ENCODE data around the gene MTCH2. TPM values are rescaled to one million over a fixed set of nuclear protein-coding genes. Genes with fewer than 3 reads are reported as not detected.

Gene MTCH2
- total and polyA plus RNA-seq, 4 experiments from 2014 or later = 23.6 to 66.8 (median 41.3) TPM

- H3K36me3 Mint-ChIP-seq = peaks cover 0 to 11% of the 10 kb centered on the region in 2 donors
- peaks cover 0 to 1% of the 10 kb centered on the region in 2 donors for H3K27me3 Mint-ChIP-seq
- no peak for DNase-seq
- ChIA-PET POLR2A (ENCODE audit: partially characterized antibody) (no interaction called here), CTCF (ENCODE audit: partially characterized antibody) (no interaction called here)
- H3K4me3 ChIP-seq (ENCODE audit: low read length in 2 of 2) = no peak overlapping the region
- H3K9me3 Mint-ChIP-seq = peaks cover 0 to 2% (median 0%) of the 10 kb centered on the region in 8 donors
- intact Hi-C loops (cut with micrococcal nuclease) = no loop called here
- H3K4me3 Mint-ChIP-seq = no peak overlapping the region
- H3K4me1 ChIP-seq (ENCODE audit: insufficient read depth, low read length) = no peaks in the 10 kb centered on the region
- no peaks in the 10 kb centered on the region for H3K27me3 ChIP-seq (ENCODE audit: insufficient read depth, low read length)
- no peak overlapping the region for H3K27ac Mint-ChIP-seq
- H3K4me1 Mint-ChIP-seq = peaks cover 0 to 1% (median 0%) of the 10 kb centered on the region in 4 donors
- H3K27ac ChIP-seq (ENCODE audit: low read depth, low read length) = no peak overlapping the region
- no peaks in the 10 kb centered on the region for H3K36me3 ChIP-seq (ENCODE audit: insufficient read depth, low read length)
- no peaks in the 10 kb centered on the region for H3K9me3 ChIP-seq (ENCODE audit: control insufficient read depth in 1 of 2, low read length in 2 of 2)
These were observed 39.1 kb downstream of the MTCH2 start for GRCh38 chr11:47603295-47603694.

- intact Hi-C loops (cut with micrococcal nuclease) = no loop called here
- ChIA-PET CTCF (ENCODE audit: partially characterized antibody) (no interaction called here), POLR2A (ENCODE audit: partially characterized antibody) (no interaction called here)
- H3K9me3 ChIP-seq (ENCODE audit: control insufficient read depth in 1 of 2, low read length in 2 of 2) = no peaks in the 10 kb centered on the region
- peaks cover 1% of the 10 kb centered on the region for H3K27me3 ChIP-seq (ENCODE audit: insufficient read depth, low read length)
- H3K4me1 ChIP-seq (ENCODE audit: insufficient read depth, low read length) = no peaks in the 10 kb centered on the region
- H3K27ac ChIP-seq (ENCODE audit: low read depth, low read length) = no peak overlapping the region
- H3K36me3 Mint-ChIP-seq = peaks cover 0 to 5% of the 10 kb centered on the region in 2 donors
- DNase-seq = no peak
- no peak overlapping the region for H3K27ac Mint-ChIP-seq
- no peaks in the 10 kb centered on the region for H3K36me3 ChIP-seq (ENCODE audit: insufficient read depth, low read length)
- H3K9me3 Mint-ChIP-seq = peaks cover 0 to 2% (median 0%) of the 10 kb centered on the region in 8 donors
- no peak overlapping the region for H3K4me3 ChIP-seq (ENCODE audit: low read length in 2 of 2)
- H3K4me3 Mint-ChIP-seq = no peak overlapping the region
- no peaks in the 10 kb centered on the region for H3K4me1 Mint-ChIP-seq
- H3K27me3 Mint-ChIP-seq = peaks cover 4 to 11% of the 10 kb centered on the region in 2 donors
These were observed 42.5 kb downstream of the MTCH2 start for GRCh38 chr11:47599902-47600301.

GRCh38 chr11:47595967-47596366, 46.4 kb downstream of the MTCH2 start:
- Histone ChIP-seq H3K27me3 (ENCODE audit: insufficient read depth, low read length) (peaks cover 25% of the 10 kb centered on the region), H3K9me3 (ENCODE audit: control insufficient read depth in 1 of 2, low read length in 2 of 2) (no peaks in the 10 kb centered on the region), H3K4me1 (ENCODE audit: insufficient read depth, low read length) (peaks cover 5% of the 10 kb centered on the region), H3K36me3 (ENCODE audit: insufficient read depth, low read length) (no peaks in the 10 kb centered on the region), H3K27ac (ENCODE audit: low read depth, low read length) (no peak overlapping the region), H3K4me3 (ENCODE audit: low read length in 2 of 2) (no peak overlapping the region)
- H3K9me3 Mint-ChIP-seq = no peaks in the 10 kb centered on the region
- H3K4me3 Mint-ChIP-seq = no peak overlapping the region
- H3K27me3 Mint-ChIP-seq = peaks cover 16 to 30% of the 10 kb centered on the region in 2 donors
- no peak overlapping the region for H3K27ac Mint-ChIP-seq
- peaks cover 0 to 7% (median under 1%) of the 10 kb centered on the region in 4 donors for H3K4me1 Mint-ChIP-seq
- intact Hi-C loops (cut with micrococcal nuclease) = no loop called here
- ChIA-PET CTCF (ENCODE audit: partially characterized antibody) (no interaction called here), POLR2A (ENCODE audit: partially characterized antibody) (no interaction called here)
- no peak for DNase-seq
- H3K36me3 Mint-ChIP-seq = peaks cover 0 to 5% of the 10 kb centered on the region in 2 donors

GRCh38 chr11:47595029-47595428, 47.3 kb downstream of the MTCH2 start:
- ChIA-PET POLR2A (ENCODE audit: partially characterized antibody) (interaction anchor here (0.6 kb wide), 1 partner anchor 17 kb away, joined by 3 read pairs; the partner anchor contains the start of genes KBTBD4 and NDUFS3), CTCF (ENCODE audit: partially characterized antibody) (no interaction called here)
- intact Hi-C loops (cut with micrococcal nuclease) = no loop called here
- peaks cover 5% of the 10 kb centered on the region for H3K4me1 ChIP-seq (ENCODE audit: insufficient read depth, low read length)
- peaks cover 16 to 30% of the 10 kb centered on the region in 2 donors for H3K27me3 Mint-ChIP-seq
- no peak overlapping the region for H3K27ac Mint-ChIP-seq
- H3K4me3 ChIP-seq (ENCODE audit: low read length in 2 of 2) = no peak overlapping the region
- no peak for DNase-seq
- no peaks in the 10 kb centered on the region for H3K9me3 ChIP-seq (ENCODE audit: control insufficient read depth in 1 of 2, low read length in 2 of 2)
- no peaks in the 10 kb centered on the region for H3K36me3 ChIP-seq (ENCODE audit: insufficient read depth, low read length)
- H3K27me3 ChIP-seq (ENCODE audit: insufficient read depth, low read length) = peaks cover 25% of the 10 kb centered on the region
- no peak overlapping the region for H3K4me3 Mint-ChIP-seq
- no peak overlapping the region for H3K27ac ChIP-seq (ENCODE audit: low read depth, low read length)
- H3K36me3 Mint-ChIP-seq = peaks cover 0 to 5% of the 10 kb centered on the region in 2 donors
- peaks cover 0 to 7% (median under 1%) of the 10 kb centered on the region in 4 donors for H3K4me1 Mint-ChIP-seq
- no peaks in the 10 kb centered on the region for H3K9me3 Mint-ChIP-seq

- Histone ChIP-seq H3K27me3 (ENCODE audit: insufficient read depth, low read length) (peaks cover 25% of the 10 kb centered on the region), H3K4me1 (ENCODE audit: insufficient read depth, low read length) (peaks cover 5% of the 10 kb centered on the region), H3K9me3 (ENCODE audit: control insufficient read depth in 1 of 2, low read length in 2 of 2) (no peaks in the 10 kb centered on the region), H3K4me3 (ENCODE audit: low read length in 2 of 2) (no peak within 1 kb of the TSS), H3K27ac (ENCODE audit: low read depth, low read length) (no peak within 1 kb of the TSS), H3K36me3 (ENCODE audit: insufficient read depth, low read length) (no peaks in the 10 kb centered on the region)
- no peak within 1 kb of the TSS for H3K27ac Mint-ChIP-seq
- no peak for DNase-seq
- intact Hi-C loops (cut with micrococcal nuclease) = no loop called here
- no peaks in the 10 kb centered on the region for H3K9me3 Mint-ChIP-seq
- ChIA-PET CTCF (ENCODE audit: partially characterized antibody) (no interaction called here), POLR2A (ENCODE audit: partially characterized antibody) (no interaction called here)
- H3K27me3 Mint-ChIP-seq = peaks cover 16 to 30% of the 10 kb centered on the region in 2 donors
- H3K36me3 Mint-ChIP-seq = peaks cover 0 to 2% of the 10 kb centered on the region in 2 donors
- H3K4me3 Mint-ChIP-seq = no peak within 1 kb of the TSS
- peaks cover 0 to 7% (median under 1%) of the 10 kb centered on the region in 4 donors for H3K4me1 Mint-ChIP-seq
These were observed 48.2 kb downstream of the MTCH2 start, which contains the start of gene C1QTNF4 for GRCh38 chr11:47593934-47594855. TSS of gene C1QTNF4 (minus strand) at chr11:47594411. CDS start at chr11:47590810, 3,601 bp downstream.

GRCh38 chr11:47593492-47593933, 48.8 kb downstream of the MTCH2 start:
- ChIA-PET CTCF (ENCODE audit: partially characterized antibody) (no interaction called here), POLR2A (ENCODE audit: partially characterized antibody) (interaction anchor here (1.6 kb wide), 1 partner anchor 14 kb away, joined by 4 read pairs; the partner anchor contains the start of gene NDUFS3)
- no peak overlapping the region for H3K4me3 ChIP-seq (ENCODE audit: low read length in 2 of 2)
- no peak for DNase-seq
- H3K4me1 Mint-ChIP-seq = peaks cover 0 to 7% (median under 1%) of the 10 kb centered on the region in 4 donors
- no peaks in the 10 kb centered on the region for H3K36me3 Mint-ChIP-seq
- H3K4me1 ChIP-seq (ENCODE audit: insufficient read depth, low read length) = peaks cover 5% of the 10 kb centered on the region
- H3K27ac Mint-ChIP-seq = no peak overlapping the region
- H3K27me3 Mint-ChIP-seq = peaks cover 16 to 30% of the 10 kb centered on the region in 2 donors
- no peaks in the 10 kb centered on the region for H3K9me3 ChIP-seq (ENCODE audit: control insufficient read depth in 1 of 2, low read length in 2 of 2)
- intact Hi-C loops (cut with micrococcal nuclease) = no loop called here
- no peaks in the 10 kb centered on the region for H3K9me3 Mint-ChIP-seq
- no peaks in the 10 kb centered on the region for H3K36me3 ChIP-seq (ENCODE audit: insufficient read depth, low read length)
- no peak overlapping the region for H3K4me3 Mint-ChIP-seq
- H3K27ac ChIP-seq (ENCODE audit: low read depth, low read length) = no peak overlapping the region
- peaks cover 25% of the 10 kb centered on the region for H3K27me3 ChIP-seq (ENCODE audit: insufficient read depth, low read length)

- Histone ChIP-seq H3K4me3 (ENCODE audit: low read length in 2 of 2) (no peak overlapping the region), H3K27ac (ENCODE audit: low read depth, low read length) (no peak overlapping the region), H3K27me3 (ENCODE audit: insufficient read depth, low read length) (peaks cover 25% of the 10 kb centered on the region), H3K36me3 (ENCODE audit: insufficient read depth, low read length) (no peaks in the 10 kb centered on the region), H3K9me3 (ENCODE audit: control insufficient read depth in 1 of 2, low read length in 2 of 2) (no peaks in the 10 kb centered on the region), H3K4me1 (ENCODE audit: insufficient read depth, low read length) (peaks cover 5% of the 10 kb centered on the region)
- Mint-ChIP-seq H3K4me1 (peaks cover 0 to 7% (median under 1%) of the 10 kb centered on the region in 4 donors), H3K9me3 (no peaks in the 10 kb centered on the region), H3K4me3 (no peak overlapping the region), H3K27ac (no peak overlapping the region), H3K36me3 (no peaks in the 10 kb centered on the region), H3K27me3 (peaks cover 16 to 28% of the 10 kb centered on the region in 2 donors)
- intact Hi-C loops (cut with micrococcal nuclease) = no loop called here
- POLR2A ChIA-PET (ENCODE audit: partially characterized antibody) = interaction anchor here (1.6 kb wide), 1 partner anchor 14 kb away, joined by 4 read pairs; the partner anchor contains the start of gene NDUFS3
- DNase-seq = no peak
- CTCF ChIA-PET (ENCODE audit: partially characterized antibody) = no interaction called here
These were observed 49.4 kb downstream of the MTCH2 start for GRCh38 chr11:47592970-47593369.

Data from CD4-positive, alpha-beta memory T cell (primary cell).